PFSK-1 (cell line): ENCODE results near the gene UFL1.

Experiments
- POLR2AphosphoS5 ChIP-seq: IDR thresholded peaks from 2 replicates; pipeline ENCODE4 v1.6.1; 2012; ENCODE audit warnings: low read depth, mild to moderate bottlenecking, control low read depth, low read length, moderate library complexity
- REST ChIP-seq, 2 experiments: IDR thresholded peaks; 2 replicates each; pipeline versions ENCODE4 v1.6.1 to v1.8.0; 2011 to 2012; ENCODE audit warnings: low read depth in 2 of 2, low read length in 2 of 2, control low read depth in 1 of 2, inconsistent platforms in 1 of 2, mild to moderate bottlenecking in 1 of 2, moderate library complexity in 1 of 2; ENCODE audit not compliant: insufficient read depth in 1 of 2
- SIN3A ChIP-seq: IDR thresholded peaks from 2 replicates; pipeline ENCODE4 v1.6.1; 2012; ENCODE audit warnings: mild to moderate bottlenecking, low read length, moderate library complexity, borderline replicate concordance; ENCODE audit not compliant: insufficient read depth
- TAF1 ChIP-seq: IDR thresholded peaks from 2 replicates; pipeline ENCODE4 v1.6.1; 2012; ENCODE audit warnings: low read length, control low read depth, borderline replicate concordance; ENCODE audit not compliant: insufficient read depth

GRCh38 chr6:96575359-96575758 lies 53.8 kb downstream of the UFL1 start:
- TF ChIP-seq SIN3A (no peak), POLR2AphosphoS5 (no peak), REST (IDR thresholded peaks at IDR 0.05; ENCODE audit: insufficient read depth in 1 of 2, low read depth in 2 of 2, low read length in 2 of 2) (no peak), TAF1 (no peak)
